ENCODE results near the gene PANK4. TPM values are rescaled to one million over a fixed set of nuclear protein-coding genes. Genes with fewer than 3 reads are reported as not detected.
"Not testable (repeated sequence)": the region's sequence is repeated elsewhere in the genome, so short reads cannot be mapped to it uniquely, and the experiment has no call there.

Gene PANK4
- total and polyA plus RNA-seq, 9 of the 15 experiments (the other 6 are each of a cell fraction or from before 2014, with no cell fraction given) = 0.93 to 55.6 (median 31.5) TPM

GRCh38 chr1:2549367-2550029 is 23.1 kb upstream of the PANK4 start:
- H3K36me3 ChIP-seq (ENCODE audit: control insufficient read depth, insufficient read depth, low read length); H3K4me2 ChIP-seq (ENCODE audit: insufficient read depth, low read length); H4K20me1 ChIP-seq (replicated peaks; ENCODE audit: control insufficient read depth, insufficient read depth, low read length); H3K4me3 ChIP-seq; H3K79me2 ChIP-seq (ENCODE audit: control insufficient read depth, insufficient read depth, low read length); BruUV-seq (replicated peaks); POLR2A ChIA-PET; H3K27me3 ChIP-seq (ENCODE audit: control insufficient read depth in 2 of 2, insufficient read depth in 2 of 2, low read length in 2 of 2); H2AFZ ChIP-seq (ENCODE audit: low read depth, low read length); DNase-seq (ENCODE audit: extremely low read depth in 1 of 4, low spot score in 3 of 4); H3K9me1 ChIP-seq (ENCODE audit: control insufficient read depth, insufficient read depth, low read length); ATAC-seq; H3K9me3 ChIP-seq (replicated peaks; ENCODE audit: control insufficient read depth, insufficient read depth, low read depth, low read length): not testable (repeated sequence)
- CTCF ChIA-PET (ENCODE audit: low intra/inter-chr PET ratio) = interaction anchor here (0.5 kb wide), 1 partner anchor 20 kb away, joined by 3 read pairs; no protein-coding TSS in a partner anchor
- H3K9ac ChIP-seq (ENCODE audit: insufficient read depth in 1 of 2, low read depth in 2 of 2, low read length in 2 of 2) = peak overlapping the region; percentile 17 to 56; a peak in 3 of 4 replicates
- 79% methylated on average over 17 of the region's 28 CpGs for WGBS (ENCODE audit: insufficient coverage, low coverage, missing lambda C conversion rate)
- 0 out of 2 replicates have a peak, but pooled peaks have one; percentile 0 for TF ChIP-seq ZBTB9 (CRISPR knock-in tag; IDR thresholded peaks at IDR 0.05)
- TF ChIP-seq ZNF639 (CRISPR knock-in tag; conservative IDR thresholded peaks at IDR 0.05 in 1 of 2, IDR thresholded peaks at IDR 0.05 in 1 of 2) = 0 out of 4 replicates have a peak, but pooled peaks of 1 of the 2 experiments have one; percentile 3
- peaks cover 37 to 74% of the 10 kb centered on the region in 2 experiments for H3K4me1 ChIP-seq (replicated peaks in 1 of 2; ENCODE audit: control insufficient read depth in 2 of 2, insufficient read depth in 2 of 2, low read length in 2 of 2)
- H3K27ac ChIP-seq (ENCODE audit: extremely low read depth, low read depth, low read length) = peak overlapping the region; percentile 73; the same call in 2 of the 3 replicates
- intact Hi-C loops (cut with micrococcal nuclease) (loop anchor here (5.0 to 10.0 kb wide), 3 partner anchors 38 to 355 kb away; partner anchors contain the start of genes FAAP20 and PRXL2B), in situ Hi-C loops (cut with MboI) (loop anchor here (25.0 kb wide), 1 partner anchor 362 kb away; the partner anchor contains the start of gene FAAP20)
- peak; percentile 61 for FAIRE-seq
